T-helper 1 cell (primary cell): ENCODE results near the gene RABEP2.
"Not testable (repeated sequence)": the region's sequence is repeated elsewhere in the genome, so short reads cannot be mapped to it uniquely, and the experiment has no call there.

ENCODE experiments used
- DNase-seq, 5 donors: peaks; one replicate each; pipeline ENCODE4 v3.0.0-alpha.2; 2012 to 2020
- total RNA-seq, 4 donors: gene quantifications; one replicate each; lab custom pipeline; 2026; lab: John Stamatoyannopoulos, UW

The RABEP2 gene, protein sequence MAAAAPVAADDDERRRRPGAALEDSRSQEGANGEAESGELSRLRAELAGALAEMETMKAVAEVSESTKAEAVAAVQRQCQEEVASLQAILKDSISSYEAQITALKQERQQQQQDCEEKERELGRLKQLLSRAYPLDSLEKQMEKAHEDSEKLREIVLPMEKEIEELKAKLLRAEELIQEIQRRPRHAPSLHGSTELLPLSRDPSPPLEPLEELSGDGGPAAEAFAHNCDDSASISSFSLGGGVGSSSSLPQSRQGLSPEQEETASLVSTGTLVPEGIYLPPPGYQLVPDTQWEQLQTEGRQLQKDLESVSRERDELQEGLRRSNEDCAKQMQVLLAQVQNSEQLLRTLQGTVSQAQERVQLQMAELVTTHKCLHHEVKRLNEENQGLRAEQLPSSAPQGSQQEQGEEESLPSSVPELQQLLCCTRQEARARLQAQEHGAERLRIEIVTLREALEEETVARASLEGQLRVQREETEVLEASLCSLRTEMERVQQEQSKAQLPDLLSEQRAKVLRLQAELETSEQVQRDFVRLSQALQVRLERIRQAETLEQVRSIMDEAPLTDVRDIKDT
- total RNA-seq = 31.9 to 36.1 (median 34.0) reads per million in 4 donors

DNA sequence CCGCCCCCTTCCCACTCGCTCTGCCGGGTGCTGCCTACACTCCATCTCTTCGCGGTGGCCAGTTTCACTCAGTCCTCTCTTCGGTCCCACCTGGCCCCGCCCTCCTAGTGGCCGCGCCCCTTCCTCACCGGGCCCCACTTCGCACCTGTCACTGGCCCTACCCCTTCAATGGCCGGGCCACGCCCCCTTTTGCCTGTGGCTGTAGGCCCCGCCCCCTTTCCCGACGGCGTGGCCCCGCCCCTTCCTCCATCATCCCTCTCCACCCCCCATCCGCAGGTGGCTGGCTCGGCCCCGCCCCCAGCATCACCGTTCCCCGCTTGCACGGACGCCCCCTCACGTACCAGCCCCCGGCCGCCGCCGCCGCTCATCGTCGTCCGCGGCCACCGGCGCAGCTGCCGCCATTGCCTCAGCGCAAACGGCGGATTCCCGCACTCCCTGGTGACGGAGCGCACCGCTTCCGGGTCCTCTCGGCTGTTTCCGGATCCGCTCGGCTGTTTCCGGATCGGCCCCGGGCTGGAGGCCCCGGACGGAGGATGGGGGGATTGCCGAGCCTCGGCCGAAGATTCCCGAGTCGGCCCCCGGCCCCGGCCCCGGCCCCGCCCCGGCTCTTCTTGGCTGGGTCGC is at the start of gene RABEP2:
RABEP2 (minus strand) TSS at position 477 of the 624 bp plus-strand sequence; CDS start at position 402, 75 bp downstream.
- DNase-seq = peak; percentile 86 to 92 (median 91)

DNA sequence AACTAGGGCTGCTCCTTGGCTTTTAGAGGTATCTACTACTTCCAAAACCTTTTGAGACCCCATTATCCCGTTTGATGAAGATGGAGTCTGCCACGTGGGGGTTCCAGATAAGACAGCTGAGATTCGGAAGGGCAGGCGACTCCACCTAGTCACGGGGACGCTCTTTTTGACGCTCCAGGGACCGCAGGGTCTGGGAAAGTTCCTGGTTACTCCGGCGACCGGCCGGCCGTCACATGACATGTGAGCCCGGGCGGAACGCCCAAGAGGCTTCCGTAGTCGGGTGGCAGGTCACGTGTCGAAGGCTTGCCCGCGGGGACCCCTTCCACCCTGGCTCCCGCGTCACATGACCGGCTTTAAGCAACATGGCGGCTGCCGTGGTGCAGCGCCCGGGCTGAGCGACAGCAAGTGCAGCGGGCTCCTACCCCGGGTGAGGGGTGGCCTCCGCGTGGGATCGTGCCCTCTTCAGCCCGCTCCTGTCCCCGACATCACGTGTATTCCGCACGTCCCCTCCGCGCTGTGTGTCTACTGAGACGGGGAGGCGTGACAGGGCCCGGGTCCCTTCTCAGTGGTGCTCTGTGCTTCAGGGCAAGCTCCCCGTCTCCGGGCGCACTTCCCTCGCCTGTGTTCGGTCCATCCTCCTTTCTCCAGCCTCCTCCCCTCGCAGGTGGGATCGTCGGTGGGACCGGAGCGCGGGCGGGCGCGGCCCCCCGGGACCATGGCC is 49.6 kb upstream of the RABEP2 start, which contains the start of gene SPNS1:
SPNS1 (plus strand) TSS at position 342 of the 721 bp plus-strand sequence; CDS start at position 716, 374 bp downstream.
- DNase-seq = peak; percentile 79 to 93 (median 85)

DNA sequence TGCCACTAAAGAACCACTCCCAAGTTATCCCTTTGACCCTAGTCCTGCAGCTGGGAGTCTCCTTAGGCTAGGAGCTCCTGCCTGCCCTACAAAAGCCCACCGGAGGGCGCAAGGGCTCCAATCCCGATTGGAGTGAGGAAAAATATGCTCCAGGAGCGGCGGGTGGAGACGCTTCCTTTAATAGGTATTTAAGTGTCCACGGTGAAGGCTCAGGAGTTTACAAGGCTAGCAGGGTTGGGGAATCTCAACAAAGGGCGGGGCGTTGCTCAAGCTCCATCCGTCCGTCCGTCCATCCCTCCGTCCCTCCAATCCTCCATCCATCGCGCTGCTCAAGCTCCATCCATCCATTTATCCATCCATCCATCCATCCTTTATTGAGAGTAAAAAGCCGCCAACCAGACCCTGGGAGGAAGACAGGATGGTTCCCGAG is 49.0 kb upstream of the RABEP2 start:
- no peak for DNase-seq

DNA sequence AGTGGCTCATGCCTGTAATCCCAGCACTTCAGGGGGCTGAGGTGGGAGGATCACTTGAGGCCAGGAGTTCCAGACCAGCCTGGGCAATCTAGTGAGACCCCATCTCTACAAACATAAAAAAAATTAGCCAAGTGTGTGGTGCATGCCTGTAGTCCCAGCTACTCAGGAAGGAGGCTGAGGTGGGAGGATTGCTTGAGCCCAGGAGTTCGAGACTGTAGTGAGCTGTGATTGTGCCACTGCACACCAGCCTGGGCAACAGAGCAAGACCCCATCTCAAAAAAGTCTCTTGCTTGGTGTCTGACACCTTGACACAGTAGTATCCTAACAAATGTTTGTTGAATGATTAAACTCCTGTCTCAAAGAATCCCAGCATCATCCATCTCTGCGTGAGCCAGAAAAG is 44.7 kb upstream of the RABEP2 start:
- DNase-seq = not testable (repeated sequence)

DNA sequence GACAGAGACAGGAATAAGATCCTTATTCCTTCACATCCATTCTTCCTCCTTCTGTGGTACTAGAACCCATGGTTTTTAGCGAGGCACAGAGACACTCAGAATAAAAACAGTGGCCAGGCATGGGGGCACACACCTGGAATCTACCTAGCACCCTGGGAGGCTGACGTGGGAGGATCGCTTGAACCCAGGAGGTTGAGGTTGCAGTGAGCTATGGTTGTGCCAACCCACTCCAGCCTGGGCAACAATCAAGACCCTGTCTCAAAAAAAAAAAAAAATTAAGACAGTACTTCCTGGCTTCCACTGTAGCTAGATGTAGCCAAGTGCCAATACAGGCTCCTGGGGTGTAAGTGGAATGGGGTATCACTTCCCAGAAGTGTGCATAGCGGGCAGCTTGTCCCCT is 42.1 kb upstream of the RABEP2 start:
- DNase-seq = no peak

DNA sequence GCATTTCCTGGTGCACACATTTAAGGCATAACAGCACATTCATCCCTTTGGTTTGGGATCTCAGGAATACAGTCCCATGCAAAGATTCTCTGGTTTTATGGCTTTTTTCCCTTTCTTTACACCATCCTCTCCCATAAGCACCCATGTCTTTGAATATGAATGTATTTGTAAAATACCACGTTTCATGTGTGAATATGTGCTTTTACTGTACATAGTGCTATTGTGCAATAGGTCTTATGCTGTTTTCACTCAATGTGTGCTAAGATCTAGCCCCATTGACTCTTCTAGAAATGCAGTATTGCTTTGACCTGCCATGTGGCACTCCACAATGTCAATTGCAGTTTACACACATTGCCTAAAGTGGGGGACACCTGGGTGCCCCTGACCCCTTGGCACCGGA is 39.5 kb upstream of the RABEP2 start:
- DNase-seq = no peak

DNA sequence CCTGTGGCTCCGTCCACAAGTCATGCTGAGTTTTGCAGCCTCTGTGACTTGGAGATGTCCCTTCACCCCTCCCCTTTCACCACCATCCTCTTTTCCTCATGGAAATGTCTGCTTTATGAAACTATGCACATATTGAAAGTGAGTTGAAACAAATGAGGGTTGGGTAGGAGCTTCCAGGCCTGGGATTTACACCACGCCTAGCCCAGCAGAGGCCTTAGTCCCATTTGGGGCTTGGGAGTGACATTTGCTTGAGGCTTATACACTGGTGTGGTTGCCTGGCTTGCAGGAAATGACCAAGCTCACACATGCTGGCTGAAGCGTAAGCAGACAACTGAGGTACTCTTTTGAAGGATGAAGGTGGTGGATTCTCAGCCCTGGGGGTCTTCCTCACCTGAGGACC is 39.0 kb upstream of the RABEP2 start:
- DNase-seq = no peak

DNA sequence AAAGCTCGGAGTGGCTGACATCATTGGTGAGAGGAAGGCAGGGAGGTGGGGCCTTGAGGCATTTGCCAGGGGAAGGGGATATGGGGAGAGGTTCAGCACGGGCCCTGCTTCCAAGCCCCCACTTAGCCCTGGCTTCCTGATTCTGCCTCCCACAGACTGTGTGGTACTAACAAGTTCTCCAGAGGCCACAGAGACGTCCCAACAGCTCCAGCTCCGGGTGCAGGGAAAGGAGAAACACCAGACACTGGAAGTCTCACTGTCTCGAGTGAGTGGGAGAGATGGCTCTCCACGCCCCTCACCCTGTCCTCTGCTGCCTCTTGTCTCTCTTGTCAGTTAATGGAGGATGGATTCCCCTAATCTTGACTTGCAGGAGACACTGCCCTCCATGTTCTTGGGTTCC is 33.8 kb upstream of the RABEP2 start:
- no peak for DNase-seq

DNA sequence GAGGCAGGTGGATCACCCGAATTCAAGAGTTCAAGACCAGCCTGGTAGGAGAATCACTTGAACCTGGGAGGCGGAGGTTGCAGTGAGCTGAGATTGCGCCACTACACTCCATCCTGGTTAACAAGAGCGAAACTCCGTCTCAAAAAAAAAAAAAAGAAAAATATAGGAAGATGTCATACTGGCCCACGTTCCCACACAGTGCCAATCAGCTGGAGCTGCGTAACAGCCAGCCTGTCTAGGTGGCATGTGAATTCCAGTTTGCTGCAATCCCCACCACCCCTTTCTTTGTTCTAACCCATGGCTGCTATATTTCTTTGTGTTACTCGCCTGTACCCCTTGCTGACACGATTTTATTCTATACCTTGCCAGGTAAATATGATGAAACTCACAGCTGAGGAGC is 33.2 kb upstream of the RABEP2 start:
- DNase-seq = no peak

DNA sequence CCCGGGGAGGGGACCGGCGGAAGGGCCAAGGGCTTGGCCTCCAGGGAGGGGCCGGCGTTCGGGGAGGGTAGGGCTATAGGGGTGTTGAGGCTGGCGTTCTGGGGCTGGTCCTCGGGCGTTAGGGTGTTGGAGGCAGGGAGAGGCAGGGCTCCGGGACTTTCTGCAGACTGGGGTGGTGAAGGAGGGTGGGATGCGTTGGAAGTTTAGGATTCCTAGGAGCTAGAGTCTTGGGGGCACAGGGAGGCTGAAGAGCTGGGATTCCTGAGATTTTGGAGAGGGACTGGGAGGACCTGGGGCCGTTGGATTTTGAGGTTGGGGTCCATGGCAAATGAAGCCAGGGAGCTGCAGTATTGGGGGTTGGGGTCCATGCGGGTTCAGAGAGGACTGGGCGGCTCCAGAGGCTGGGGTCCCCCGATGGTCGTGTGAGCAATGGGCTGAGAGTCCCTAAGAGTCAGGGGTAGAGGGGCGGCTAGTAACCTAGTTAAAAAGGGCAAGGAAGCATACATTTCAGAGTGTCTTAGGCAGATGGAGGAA is 26.4 kb upstream of the RABEP2 start:
- no peak for DNase-seq

DNA sequence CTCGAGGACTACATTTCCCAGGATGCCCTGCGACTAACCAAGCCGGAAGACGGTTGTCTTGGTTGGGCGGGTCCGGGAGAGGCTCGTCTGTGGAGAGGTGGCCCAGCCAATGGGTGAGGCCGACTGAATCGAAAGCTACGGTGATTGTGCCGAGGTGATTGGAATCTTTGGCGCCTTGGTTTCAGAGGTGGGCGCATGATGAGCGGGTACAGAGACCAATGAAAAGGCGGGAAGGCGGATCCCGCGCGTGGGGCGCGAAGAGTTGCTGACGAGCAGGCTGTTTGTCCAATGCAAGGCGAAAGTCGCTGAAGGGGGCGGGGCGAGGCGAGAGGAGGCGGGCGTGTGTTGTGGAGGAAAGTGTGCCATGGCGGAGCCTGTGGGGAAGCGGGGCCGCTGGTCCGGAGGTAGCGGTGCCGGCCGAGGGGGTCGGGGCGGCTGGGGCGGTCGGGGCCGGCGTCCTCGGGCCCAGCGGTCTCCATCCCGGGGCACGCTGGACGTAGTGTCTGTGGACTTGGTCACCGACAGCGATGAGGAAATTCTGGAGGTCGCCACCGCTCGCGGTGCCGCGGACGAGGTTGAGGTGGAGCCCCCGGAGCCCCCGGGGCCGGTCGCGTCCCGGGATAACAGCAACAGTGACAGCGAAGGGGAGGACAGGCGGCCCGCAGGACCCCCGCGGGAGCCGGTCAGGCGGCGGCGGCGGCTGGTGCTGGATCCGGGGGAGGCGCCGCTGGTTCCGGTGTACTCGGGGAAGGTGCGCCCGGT is 25.8 kb upstream of the RABEP2 start, which contains the start of gene NFATC2IP:
NFATC2IP (plus strand) TSS at position 290 of the 762 bp plus-strand sequence; CDS start at position 365, 75 bp downstream.
- DNase-seq = peak; percentile 97 to 100 (median 99)

DNA sequence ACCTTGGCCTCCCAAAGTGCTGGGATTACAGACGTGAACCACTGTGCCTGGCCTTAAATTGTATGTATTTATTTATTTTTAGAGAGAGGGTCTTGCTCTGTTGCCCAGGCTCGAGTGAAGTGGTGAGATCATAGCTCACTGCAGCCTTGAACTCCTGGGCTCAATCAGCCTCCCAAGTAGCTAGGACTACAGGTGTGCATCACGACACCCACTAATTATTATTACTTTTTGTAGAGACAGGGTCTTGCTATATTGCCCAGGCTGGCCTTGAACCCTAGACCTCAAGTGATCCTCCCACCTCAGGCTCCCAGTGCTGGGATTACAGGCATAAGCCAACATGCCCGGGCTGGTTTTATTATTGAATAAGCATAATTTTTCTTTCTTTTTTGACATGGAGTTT is 21.6 kb upstream of the RABEP2 start:
- DNase-seq = no peak

DNA sequence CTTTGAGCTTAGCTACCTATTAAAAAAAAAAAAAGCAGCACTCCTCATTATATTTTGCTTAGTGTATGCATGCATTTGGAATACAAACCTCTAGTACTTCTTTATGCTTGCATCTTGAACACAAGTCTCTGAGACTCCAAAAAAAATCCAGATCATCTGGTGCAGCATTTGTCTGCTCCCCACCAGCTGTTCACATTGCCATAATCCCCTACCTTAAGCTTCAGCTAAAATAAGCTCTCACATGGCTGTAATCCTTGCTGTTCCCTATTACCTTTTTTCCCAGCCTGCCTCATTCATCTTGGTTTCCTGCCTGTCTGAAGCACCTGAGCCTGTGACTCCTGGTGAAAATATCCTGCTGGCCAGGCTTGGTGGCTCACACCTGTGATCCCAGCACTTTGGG is 18.2 kb upstream of the RABEP2 start:
- DNase-seq = no peak

DNA sequence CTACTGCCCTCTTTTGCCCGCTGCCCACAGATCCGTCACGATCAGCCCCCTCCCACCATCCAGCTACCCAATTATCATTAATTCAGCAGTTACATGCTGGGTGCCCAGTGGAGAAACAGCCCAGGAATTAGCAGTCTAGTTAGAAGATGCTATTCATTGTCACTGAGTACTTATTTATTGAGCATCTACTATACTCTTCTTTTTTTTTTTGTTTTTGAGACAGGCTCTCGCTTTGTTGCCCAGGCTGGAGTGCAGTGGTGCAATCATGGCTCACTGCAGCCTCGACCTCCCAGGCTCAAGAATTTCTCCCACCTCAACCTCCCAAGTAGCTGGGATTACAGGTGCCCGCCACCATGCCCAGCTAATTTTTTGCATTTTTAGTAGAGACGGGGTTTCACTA is 14.8 kb upstream of the RABEP2 start:
- not testable (repeated sequence) for DNase-seq

DNA sequence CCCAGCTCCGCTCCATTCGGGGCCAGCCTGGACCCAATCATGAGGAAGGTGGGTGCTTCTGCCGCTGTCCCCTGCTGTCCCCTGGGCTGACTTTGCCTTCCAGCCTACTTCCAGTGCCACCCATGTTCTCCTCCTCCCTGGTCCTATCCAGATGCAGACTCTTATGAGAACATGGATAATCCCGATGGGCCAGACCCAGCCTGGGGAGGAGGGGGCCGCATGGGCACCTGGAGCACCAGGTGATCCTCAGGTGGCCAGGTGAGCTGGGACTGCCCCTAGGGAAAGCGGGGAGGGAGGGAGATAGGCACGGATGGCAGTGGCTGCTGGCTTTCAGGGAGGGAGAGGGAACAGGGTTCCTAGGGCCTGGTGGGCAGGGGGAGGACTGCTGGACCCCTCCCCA is 13.7 kb upstream of the RABEP2 start:
- DNase-seq = no peak

DNA sequence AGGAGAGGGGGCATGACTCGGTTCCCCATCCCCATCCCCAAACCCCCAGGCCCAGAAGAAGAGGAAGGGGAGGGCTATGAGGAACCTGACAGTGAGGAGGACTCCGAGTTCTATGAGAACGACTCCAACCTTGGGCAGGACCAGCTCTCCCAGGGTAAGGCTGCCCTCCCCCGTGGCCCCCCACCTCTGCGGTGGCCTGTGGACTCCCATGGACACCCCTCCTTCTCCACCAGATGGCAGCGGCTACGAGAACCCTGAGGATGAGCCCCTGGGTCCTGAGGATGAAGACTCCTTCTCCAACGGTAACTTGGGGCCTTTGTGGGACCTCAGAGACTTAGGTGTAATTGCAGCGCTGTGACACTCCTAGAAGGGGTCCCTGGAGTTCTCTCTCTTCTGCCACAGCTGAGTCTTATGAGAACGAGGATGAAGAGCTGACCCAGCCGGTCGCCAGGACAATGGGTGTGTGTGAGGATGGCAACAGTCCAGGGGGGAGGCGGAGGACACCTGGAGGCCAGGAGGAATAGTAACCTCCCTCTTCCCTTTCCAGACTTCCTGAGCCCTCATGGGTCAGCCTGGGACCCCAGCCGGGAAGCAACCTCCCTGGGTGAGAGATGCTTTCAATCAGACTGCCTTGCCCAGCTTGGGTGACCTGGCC is 12.3 kb upstream of the RABEP2 start:
- no peak for DNase-seq

DNA sequence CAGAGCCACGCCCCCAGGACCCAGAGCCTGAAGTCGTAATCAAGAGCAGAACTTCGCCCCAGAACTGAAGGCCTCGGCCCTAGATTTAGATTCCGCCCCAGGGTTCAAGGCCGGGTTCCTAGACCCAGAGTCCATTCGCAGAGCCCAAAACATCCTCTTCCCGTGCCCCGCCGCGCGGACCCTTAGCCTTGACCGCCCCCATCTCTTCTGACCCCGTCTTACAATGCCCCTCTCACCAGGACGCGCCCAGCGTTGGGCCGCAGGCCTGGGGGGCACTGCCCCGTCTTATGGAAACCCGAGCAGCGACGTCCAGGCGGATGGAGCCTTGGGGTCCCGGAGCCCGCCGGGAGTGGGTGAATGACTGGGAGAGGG is 11.7 kb upstream of the RABEP2 start:
- DNase-seq = no peak

DNA sequence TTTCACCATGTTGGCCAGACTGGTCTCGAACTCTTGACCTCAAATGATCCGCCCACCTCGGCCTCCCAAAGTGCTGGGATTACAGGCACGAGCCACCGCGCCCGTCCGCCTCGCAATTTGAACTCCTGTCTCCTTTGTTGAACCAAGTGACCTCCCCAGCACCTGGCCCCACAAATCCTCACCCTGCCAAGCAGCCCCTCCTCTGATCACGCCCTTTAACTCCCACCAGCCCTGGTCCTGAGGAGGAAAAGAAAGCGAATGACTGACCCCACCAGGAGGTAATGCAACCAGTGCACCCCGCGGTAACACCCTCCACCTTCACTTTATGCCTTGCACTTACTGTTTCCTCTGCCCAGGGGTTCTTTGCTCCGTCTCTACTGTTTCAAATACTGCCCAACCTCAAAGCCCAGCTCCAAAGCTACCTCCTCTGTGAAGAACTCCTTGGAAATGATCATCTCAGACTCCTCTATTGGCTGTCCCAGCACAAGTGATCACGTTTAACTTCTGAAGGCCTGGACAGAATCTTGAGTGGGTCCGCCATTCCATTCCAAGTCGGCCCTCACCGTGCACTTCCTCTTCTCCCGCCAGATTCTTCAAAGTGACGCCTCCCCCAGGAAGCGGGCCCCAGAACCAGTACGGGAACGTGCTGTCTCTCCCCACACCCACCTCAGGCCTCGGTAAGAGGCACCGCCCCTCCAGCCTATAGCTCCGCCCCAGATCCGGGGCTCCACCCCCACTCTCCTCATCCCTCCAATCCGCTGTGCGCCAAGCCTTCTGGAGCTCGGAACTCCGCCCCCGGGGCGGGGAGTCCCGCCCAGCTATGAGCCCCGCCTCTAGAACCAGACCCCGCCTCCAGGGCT is 11.1 kb upstream of the RABEP2 start:
- DNase-seq = peak; percentile 61 to 82 (median 77)

DNA sequence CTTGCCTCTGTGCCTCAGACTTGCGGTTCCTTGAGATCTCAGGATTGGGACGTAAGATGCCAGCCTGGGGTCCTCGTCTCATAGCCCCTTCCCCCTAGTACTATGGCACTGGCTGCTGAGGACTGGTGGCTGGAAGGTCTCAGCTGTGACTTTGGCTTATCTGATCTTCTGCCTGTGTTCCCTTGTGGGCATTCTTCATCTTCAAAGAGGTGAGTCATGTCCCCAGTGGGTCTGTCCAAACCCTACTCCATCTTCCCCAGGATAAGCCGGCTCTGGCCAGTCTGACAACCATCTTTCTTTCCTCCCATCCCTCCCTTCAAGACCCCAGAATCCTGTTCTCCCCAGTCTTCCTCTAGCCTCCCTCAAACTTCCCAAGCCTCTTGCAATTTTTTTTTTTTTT is 10.3 kb upstream of the RABEP2 start:
- no peak for DNase-seq

DNA sequence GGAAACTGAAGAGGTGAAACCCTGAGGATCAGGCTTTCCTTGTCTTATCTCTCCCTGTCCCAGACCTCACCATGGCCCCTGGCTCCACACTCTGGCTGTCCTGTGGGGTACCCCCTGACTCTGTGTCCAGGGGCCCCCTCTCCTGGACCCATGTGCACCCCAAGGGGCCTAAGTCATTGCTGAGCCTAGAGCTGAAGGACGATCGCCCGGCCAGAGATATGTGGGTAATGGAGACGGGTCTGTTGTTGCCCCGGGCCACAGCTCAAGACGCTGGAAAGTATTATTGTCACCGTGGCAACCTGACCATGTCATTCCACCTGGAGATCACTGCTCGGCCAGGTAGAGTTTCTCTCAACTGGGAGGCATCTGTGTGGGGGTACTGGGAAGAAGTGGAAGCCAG is 8.1 kb upstream of the RABEP2 start:
- DNase-seq = no peak
